HepG2 (cell line): Measurements from ENCODE around the gene DOCK1. TPM values are rescaled to one million over a fixed set of nuclear protein-coding genes. Genes with fewer than 3 reads are reported as not detected.

ENCODE experiments used
- ATAC-seq: fragments of 200-7000 bp; cut with Tn5 transposase; 3 replicates; pipeline ENCODE4 v1.9.1; 2020; ENCODE audit warnings: mild to moderate bottlenecking, moderate library complexity
- BruUV-seq: library from RNA; stranded (reverse); fragments of 400-500 nt; replicated peaks from 2 replicates; lab custom pipeline; 2021; lab: Mats Ljungman, UMichigan
- CTCF ChIA-PET: fragments of 300-600 bp; formaldehyde crosslinking; extraction: SDS; loops from one replicate; lab custom pipeline; 2021; ENCODE audit warnings: low total read pairs, inconsistent platforms, low intra/inter-chr PET ratio; lab: Yijun Ruan, JAX
- POLR2A ChIA-PET: fragments of 350-600 bp; sonication (Branson Sonifier 250); formaldehyde crosslinking; loops from one replicate; lab custom pipeline; 2020; ENCODE audit warnings: antibody characterized with exemption, inconsistent platforms; lab: Yijun Ruan, JAX
- DNase-seq: peaks from one replicate; pipeline ENCODE4 v3.0.0-alpha.2; 2015; ENCODE audit warnings: low spot score
- FAIRE-seq: peaks from 3 replicates; lab custom pipeline; 2011; peaks lifted over from hg19 to GRCh38; lab: Jason Lieb, UNC
- H2AFZ ChIP-seq: one replicate; pipeline ENCODE4 v1.6.1; 2011; ENCODE audit warnings: low read length, inconsistent platforms
- H3K27ac ChIP-seq: fragments of 300-600 bp; 3 replicates; pipeline ENCODE4 v1.8.0; 2011; ENCODE audit warnings: mixed run types, mild to moderate bottlenecking, mixed read lengths, low read length, inconsistent platforms; ENCODE audit not compliant: insufficient read depth; ENCODE audit errors: extremely low read length
- H3K27me3 ChIP-seq, 2 experiments: fragments of 200-600 bp in 1 of 2; 2 replicates in 1 of 2; 3 replicates in 1 of 2; pipeline versions ENCODE4 v1.6.0 to v1.8.0; 2011; ENCODE audit warnings: low read length in 2 of 2, mild to moderate bottlenecking in 2 of 2, moderate library complexity in 2 of 2, inconsistent platforms in 1 of 2; ENCODE audit not compliant: insufficient read depth in 2 of 2, control insufficient read depth in 1 of 2
- H3K36me3 ChIP-seq, 2 experiments: fragments of 200-600 bp in 1 of 2; replicated peaks in 1 of 2; 2 replicates in 1 of 2; 3 replicates in 1 of 2; pipeline versions ENCODE4 v1.5.1 to v1.8.0; 2011; ENCODE audit warnings: low read length in 2 of 2, inconsistent platforms in 1 of 2; ENCODE audit not compliant: insufficient read depth in 2 of 2, control insufficient read depth in 1 of 2
- H3K4me1 ChIP-seq: 2 replicates; pipeline ENCODE4 v1.5.1; 2012; ENCODE audit warnings: low read length, inconsistent platforms; ENCODE audit not compliant: insufficient read depth
- H3K4me2 ChIP-seq: 2 replicates; pipeline ENCODE4 v1.6.0; 2011; ENCODE audit warnings: low read depth, low read length, inconsistent platforms
- H3K4me3 ChIP-seq, 3 experiments: fragments of 200-600 bp in 1 of 3; sonication (generic), shearing (Covaris generic) in 1 of 3; replicated peaks in 1 of 3; 2 replicates each; pipeline ENCODE4 v1.5.1; 2011 to 2016; ENCODE audit warnings: low read length in 3 of 3, inconsistent platforms in 2 of 3, low read depth in 2 of 3, mild to moderate bottlenecking in 2 of 3, control low read depth in 1 of 3, mixed read lengths in 1 of 3; ENCODE audit not compliant: insufficient read depth in 1 of 3
- H3K79me2 ChIP-seq: one replicate; pipeline ENCODE4 v1.6.1; 2011; ENCODE audit warnings: low read length, inconsistent platforms; ENCODE audit not compliant: insufficient read depth
- H3K9ac ChIP-seq: 2 replicates; pipeline ENCODE4 v1.6.0; 2011; ENCODE audit warnings: mild to moderate bottlenecking, low read depth, low read length, inconsistent platforms; ENCODE audit not compliant: insufficient read depth
- H3K9me3 ChIP-seq: 2 replicates; pipeline ENCODE4 v1.5.1; 2012; ENCODE audit warnings: mild to moderate bottlenecking, low read length
- H4K20me1 ChIP-seq: 2 replicates; pipeline ENCODE4 v1.6.0; 2011; ENCODE audit warnings: inconsistent platforms, mild to moderate bottlenecking, low read length, moderate library complexity; ENCODE audit not compliant: insufficient read depth
- ASH2L ChIP-seq: fragments of 300-600, 200-600 bp; sonication (generic); IDR thresholded peaks from 2 replicates; pipeline ENCODE4 v1.7.0; 2017; ENCODE audit warnings: low read depth, mild to moderate bottlenecking, moderate library complexity, mixed read lengths, low read length; ENCODE audit not compliant: insufficient read length
- CEBPB ChIP-seq: IDR thresholded peaks from 2 replicates; pipeline ENCODE4 v1.6.1; 2011; ENCODE audit warnings: low read depth, low read length, improper control_type of control experiment, borderline replicate concordance
- FIP1L1 ChIP-seq: fragments of 200-400 bp; formaldehyde crosslinking; IDR thresholded peaks from 2 replicates; pipeline ENCODE4 v1.6.1; 2018; ENCODE audit warnings: low read depth, mild to moderate bottlenecking, low read length, moderate library complexity, borderline replicate concordance; ENCODE audit not compliant: insufficient read depth
- FOXC1 ChIP-seq: sonication (generic); formaldehyde crosslinking; IDR thresholded peaks from 2 replicates; pipeline ENCODE4 v1.8.0; 2022; ENCODE audit warnings: mild to moderate bottlenecking, missing genetic modification reagents, borderline replicate concordance
- FOXP1 ChIP-seq, 2 experiments: fragments of 450-650 bp in 1 of 2; IDR thresholded peaks; 2 replicates each; pipeline ENCODE4 v1.6.1; 2017 to 2018; ENCODE audit warnings: antibody characterized with exemption in 1 of 2
- GATAD2A ChIP-seq: IDR thresholded peaks from 2 replicates; pipeline ENCODE4 v1.6.1; 2016
- GFI1 ChIP-seq: sonication (generic); formaldehyde crosslinking; IDR thresholded peaks from 2 replicates; pipeline ENCODE4 v1.5.0; 2020; ENCODE audit warnings: missing genetic modification reagents, mild to moderate bottlenecking, borderline replicate concordance
- KLF16 ChIP-seq, 2 experiments: sonication (generic) in 1 of 2; formaldehyde crosslinking in 1 of 2; IDR thresholded peaks; 2 replicates each; pipeline versions ENCODE4 v1.6.1 to v1.8.0; 2016 to 2023; ENCODE audit warnings: missing genetic modification reagents in 2 of 2, missing compliant biosample characterization in 1 of 2
- MNT ChIP-seq: fragments of 450-650 bp; IDR thresholded peaks from 2 replicates; pipeline ENCODE4 v1.6.1; 2016
- PAX8 ChIP-seq: sonication (generic); formaldehyde crosslinking; IDR thresholded peaks from 2 replicates; pipeline ENCODE4 v1.8.0; 2022; ENCODE audit warnings: mild to moderate bottlenecking, missing genetic modification reagents, borderline replicate concordance
- RARA ChIP-seq: IDR thresholded peaks from 2 replicates; pipeline ENCODE4 v1.6.1; 2016; ENCODE audit warnings: missing genetic modification reagents, missing compliant biosample characterization
- SKI ChIP-seq: fragments of 450-650 bp; IDR thresholded peaks from one replicate; pipeline ENCODE4 v1.6.1; 2018; ENCODE audit warnings: mild to moderate bottlenecking; ENCODE audit not compliant: partially characterized antibody
- SOX13 ChIP-seq, 3 experiments: fragments of 450-650 bp in 1 of 3; sonication (generic) in 1 of 3; formaldehyde crosslinking in 1 of 3; IDR thresholded peaks in 2 of 3; conservative IDR thresholded peaks in 1 of 3; 2 replicates each; pipeline versions ENCODE4 v1.5.0 to v1.6.1; 2016 to 2020; ENCODE audit warnings: antibody characterized with exemption in 1 of 3, mild to moderate bottlenecking in 1 of 3, missing compliant biosample characterization in 1 of 3, missing genetic modification reagents in 1 of 3, moderate library complexity in 1 of 3
- SOX5 ChIP-seq: IDR thresholded peaks from 2 replicates; pipeline ENCODE4 v1.6.1; 2016; ENCODE audit warnings: borderline replicate concordance
- TBX3 ChIP-seq: fragments of 450-650 bp; IDR thresholded peaks from 2 replicates; pipeline ENCODE4 v1.6.1; 2017; ENCODE audit warnings: antibody characterized with exemption, mild to moderate bottlenecking, inconsistent platforms, borderline replicate concordance
- TEAD3 ChIP-seq: optimal IDR thresholded peaks from 2 replicates; pipeline ENCODE3; 2016; ENCODE audit warnings: borderline replicate concordance
- THAP11 ChIP-seq: IDR thresholded peaks from 2 replicates; pipeline ENCODE4 v1.6.1; 2016; ENCODE audit warnings: missing biosample characterization, missing genetic modification reagents
- ZBTB20 ChIP-seq: sonication (generic); formaldehyde crosslinking; IDR thresholded peaks from 2 replicates; pipeline ENCODE4 v1.8.1; 2023; ENCODE audit warnings: missing genetic modification reagents, low read depth, mild to moderate bottlenecking, borderline replicate concordance
- ZGPAT ChIP-seq: IDR thresholded peaks from 2 replicates; pipeline ENCODE4 v1.6.1; 2016; ENCODE audit warnings: mild to moderate bottlenecking
- ZMYM4 ChIP-seq: sonication (generic); formaldehyde crosslinking; IDR thresholded peaks from 2 replicates; pipeline ENCODE4 v1.8.1; 2023; ENCODE audit warnings: mild to moderate bottlenecking, missing genetic modification reagents
- ZNF292 ChIP-seq: sonication (generic); formaldehyde crosslinking; IDR thresholded peaks from 2 replicates; pipeline ENCODE4 v1.8.1; 2022; ENCODE audit warnings: mild to moderate bottlenecking, low read depth, missing genetic modification reagents, borderline replicate concordance
- WGBS: methylation state at CpG from one replicate; pipeline ENCODE4 v1.1.6; 2017; ENCODE audit warnings: low lambda C conversion rate; 5-methylcytosine and 5-hydroxymethylcytosine counted together
- in situ Hi-C: cut with HindIII; loops from 2 replicates; pipeline ENCODE4 v1.10.0; 2017; ENCODE audit warnings: low pct_unique_long_range_greater_than_20kb; ENCODE audit not compliant: extremely low pct_ligation_motif_present
- intact Hi-C: fragments of 100-400 bp; cut with micrococcal nuclease; formaldehyde crosslinking; loops from one replicate; pipeline ENCODE4 v1.10.0; 2022; ENCODE audit not compliant: unreplicated experiment
- polyA plus RNA-seq, 8 experiments: library from polyadenylated mRNA; depleted of rRNA in 3 of 8; stranded (reverse) in 7 of 8; unstranded in 1 of 8; fragments of >200 nt; fragmentation: Illumina TruSeq in 4 of 8; extraction: Trizol in 4 of 8; gene quantifications; 2 replicates each; pipeline versions ENCODE4 v1.2.1 to v1.2.3, GENCODE V29; 2011 to 2016; ENCODE audit warnings: low read depth in 4 of 8, missing spikeins in 1 of 8, mixed read lengths in 1 of 8; ENCODE audit not compliant: insufficient read depth in 1 of 8
- total RNA-seq, 5 experiments: library from RNA; depleted of rRNA; stranded (reverse); fragments of >200 nt; fragmentation: Illumina TruSeq; extraction: Trizol; gene quantifications; 2 replicates each; pipeline ENCODE4 v1.2.3, GENCODE V29; 2016; ENCODE audit warnings: low read depth in 1 of 5

DOCK1 gene
- total and polyA plus RNA-seq, 2 of the 13 experiments (the other 11 are each of a cell fraction or from before 2014, with no cell fraction given) = 8.3 to 25.5 TPM

GRCh38 chr10:127133672-127134500 lies 228.7 kb downstream of the DOCK1 start:
- POLR2A ChIA-PET = no interaction called here
- peak; percentile 79; the same call in 1 of the 2 replicates for TF ChIP-seq SOX5 (CRISPR knock-in tag)
- no peak for TF ChIP-seq FIP1L1
- TF ChIP-seq RARA (CRISPR knock-in tag) = peak; percentile 47; the same call in 1 of the 2 replicates
- TF ChIP-seq GATAD2A (CRISPR knock-in tag) = peak; percentile 91
- TF ChIP-seq THAP11 (CRISPR knock-in tag) = peak; percentile 59
- TF ChIP-seq ZNF292 (CRISPR knock-in tag) = peak; percentile 94; the same call in 1 of the 2 replicates
- TF ChIP-seq CEBPB = peak; percentile 87
- peak in 1 of 2 experiments; percentile 40; a peak in 1 of 4 replicates for TF ChIP-seq KLF16 (CRISPR knock-in tag; IDR thresholded peaks at IDR 0.05)
- TF ChIP-seq SOX13 (IDR thresholded peaks at IDR 0.05) = no peak
- TF ChIP-seq SOX13 (CRISPR knock-in tag; conservative IDR thresholded peaks at IDR 0.05 in 1 of 2, IDR thresholded peaks at IDR 0.05 in 1 of 2) = peak in 1 of 2 experiments; percentile 76; a peak in 2 of 4 replicates
- TF ChIP-seq FOXC1 (CRISPR knock-in tag) = no peak
- TF ChIP-seq FOXP1 (IDR thresholded peaks at IDR 0.05) = no peak; the same call in 1 of the 2 replicates
- TF ChIP-seq FOXP1 (CRISPR knock-in tag; IDR thresholded peaks at IDR 0.05) = peak; percentile 89
- TF ChIP-seq ZMYM4 (CRISPR knock-in tag) = peak; percentile 22; the same call in 1 of the 2 replicates
- peak; percentile 62 for TF ChIP-seq ZGPAT
- TF ChIP-seq ASH2L = peak; percentile 68
- 0 out of 2 replicates have a peak, but pooled peaks have one; percentile 9 for TF ChIP-seq GFI1 (CRISPR knock-in tag)
- TF ChIP-seq PAX8 (CRISPR knock-in tag) = no peak
- 0 out of 2 replicates have a peak, but pooled peaks have one; percentile 14 for TF ChIP-seq MNT
- peak; percentile 19 for TF ChIP-seq SKI
- TF ChIP-seq ZBTB20 (CRISPR knock-in tag) = peak; percentile 99
- TF ChIP-seq TBX3 = 0 out of 2 replicates have a peak, but pooled peaks have one; percentile 22
- peak; percentile 31 for TF ChIP-seq TEAD3

More at GRCh38 chr10:127133672-127134500, 228.7 kb downstream of the DOCK1 start:
- FAIRE-seq (peak; percentile 88), ATAC-seq (peak; percentile 97), DNase-seq (peak; percentile 85)
- Histone ChIP-seq H3K79me2 (no peaks in the 10 kb centered on the region), H3K4me3 (no peak overlapping the region; a peak in 1 of 6 replicates), H3K4me2 (peak overlapping the region; percentile 26), H4K20me1 (no peaks in the 10 kb centered on the region), H3K27ac (peak overlapping the region; percentile 57), H3K36me3 (peaks cover 13 to 18% of the 10 kb centered on the region in 2 experiments), H2AFZ (no peak overlapping the region), H3K4me1 (peaks cover 30% of the 10 kb centered on the region), H3K27me3 (no peaks in the 10 kb centered on the region; a peak in 1 of 5 replicates), H3K9me3 (no peaks in the 10 kb centered on the region), H3K9ac (no peak overlapping the region)
- BruUV-seq = no TSS peak
- CTCF ChIA-PET = no interaction called here
- in situ Hi-C loops = no loop called here
- WGBS = 38% methylated on average over 2 of the region's 2 CpGs
- intact Hi-C loops = no loop called here
